LNCaP clone FGC (cell line): ENCODE data around the gene HOOK1.

Source experiments
- DNase-seq: peaks from one replicate; pipeline ENCODE4 v3.0.0-alpha.2; 2011; ENCODE audit warnings: low read depth
- H3K4me3 ChIP-seq: 2 replicates; pipeline ENCODE4 v1.5.1; 2011; ENCODE audit warnings: mild to moderate bottlenecking, low read depth, low read length, control low read depth
- CTCF ChIP-seq: IDR thresholded peaks from 2 replicates; pipeline ENCODE4 v1.5.1; 2012; ENCODE audit warnings: mild to moderate bottlenecking; ENCODE audit not compliant: control insufficient read depth, insufficient read depth; ENCODE audit errors: extremely low read depth

HOOK1 gene

GRCh38 chr1:59917785-59918180, 103.0 kb downstream of the HOOK1 start:
- no peak for DNase-seq
- TF ChIP-seq CTCF = no peak

GRCh38 chr1:59919746-59920145, 105.0 kb downstream of the HOOK1 start:
- H3K4me3 ChIP-seq = no peak overlapping the region
- TF ChIP-seq CTCF = no peak
- DNase-seq = no peak

More at GRCh38 chr1:59917785-59918180, 103.0 kb downstream of the HOOK1 start:
- no peak overlapping the region for H3K4me3 ChIP-seq

GRCh38 chr1:59921258-59921899, 106.6 kb downstream of the HOOK1 start:
- peak overlapping the region; percentile 32 for H3K4me3 ChIP-seq
- peak; percentile 77 for DNase-seq

GRCh38 chr1:59924653-59925052, 109.9 kb downstream of the HOOK1 start:
- DNase-seq = no peak
- no peak overlapping the region for H3K4me3 ChIP-seq
- TF ChIP-seq CTCF = no peak
